Liver (tissue), 9 donors: ENCODE data around the gene P2RY12. TPM values are rescaled to one million over a fixed set of nuclear protein-coding genes. Genes with fewer than 3 reads are reported as not detected.

ENCODE experiments used
- DNase-seq: peaks from one replicate; pipeline ENCODE4 v3.0.0-alpha.2; 2017; ENCODE audit warnings: low spot score
- H3K27ac ChIP-seq, 2 donors: one replicate each; pipeline ENCODE4 v1.7.0; 2013; ENCODE audit warnings: inconsistent platforms in 2 of 2, low read length in 2 of 2, control low read depth in 1 of 2, low read depth in 1 of 2, mild to moderate bottlenecking in 1 of 2
- H3K27me3 ChIP-seq, 4 donors: one replicate each; pipeline versions ENCODE4 v1.6.1 to v1.7.0; 2013; ENCODE audit warnings: low read length in 3 of 4, inconsistent platforms in 1 of 4, mild to moderate bottlenecking in 1 of 4, moderate library complexity in 1 of 4; ENCODE audit not compliant: control insufficient read depth in 4 of 4, insufficient read depth in 4 of 4
- H3K36me3 ChIP-seq, 4 donors: one replicate each; pipeline versions ENCODE4 v1.6.1 to v1.7.0; 2013; ENCODE audit warnings: low read length in 3 of 4, mild to moderate bottlenecking in 3 of 4, low read depth in 1 of 4, moderate library complexity in 1 of 4; ENCODE audit not compliant: control insufficient read depth in 4 of 4, insufficient read depth in 3 of 4
- H3K4me1 ChIP-seq, 4 donors: one replicate each; pipeline versions ENCODE4 v1.6.1 to v1.7.0; 2013; ENCODE audit warnings: low read length in 3 of 4, mild to moderate bottlenecking in 3 of 4, moderate library complexity in 1 of 4; ENCODE audit not compliant: control insufficient read depth in 4 of 4, insufficient read depth in 4 of 4
- H3K4me3 ChIP-seq, 3 donors: one replicate each; pipeline versions ENCODE4 v1.6.1 to v1.7.0; 2013; ENCODE audit warnings: low read length in 3 of 3, control low read depth in 1 of 3, low read depth in 1 of 3, mild to moderate bottlenecking in 1 of 3
- H3K9ac ChIP-seq, 2 donors: one replicate each; pipeline ENCODE4 v1.7.0; 2013; ENCODE audit warnings: low read length in 2 of 2, mild to moderate bottlenecking in 2 of 2, moderate library complexity in 2 of 2, control low read depth in 1 of 2, low read depth in 1 of 2
- H3K9me3 ChIP-seq, 4 donors: one replicate each; pipeline versions ENCODE4 v1.6.1 to v1.7.0; 2013; ENCODE audit warnings: low read length in 3 of 4; ENCODE audit not compliant: control insufficient read depth in 4 of 4
- ATF3 ChIP-seq: IDR thresholded peaks from 2 replicates; pipeline ENCODE4 v1.6.1; 2016; ENCODE audit warnings: antibody characterized with exemption
- CTCF ChIP-seq: fragments of 150-350 bp; IDR thresholded peaks from 2 replicates; pipeline ENCODE4 v1.5.1; 2017; ENCODE audit warnings: improper control_type of control experiment, low read depth, low read length; ENCODE audit not compliant: missing input control
- EGR1 ChIP-seq, 2 donors: IDR thresholded peaks; 2 replicates each; pipeline ENCODE4 v1.6.1; 2016 to 2018; ENCODE audit warnings: antibody characterized with exemption in 2 of 2, low read depth in 2 of 2
- FOXA1 ChIP-seq: IDR thresholded peaks from 2 replicates; pipeline ENCODE4 v1.6.1; 2016; ENCODE audit warnings: antibody characterized with exemption
- FOXA2 ChIP-seq: IDR thresholded peaks from 2 replicates; pipeline ENCODE4 v1.6.1; 2016; ENCODE audit warnings: antibody characterized with exemption
- GABPA ChIP-seq, 2 donors: IDR thresholded peaks in 1 of 2; conservative IDR thresholded peaks in 1 of 2; 2 replicates each; pipeline ENCODE4 v1.6.1; 2016; ENCODE audit warnings: antibody characterized with exemption in 2 of 2, mild to moderate bottlenecking in 1 of 2, moderate library complexity in 1 of 2
- HNF4A ChIP-seq, 2 donors: conservative IDR thresholded peaks; 2 replicates each; pipeline ENCODE4 v1.6.1; 2016; ENCODE audit warnings: antibody characterized with exemption in 2 of 2, mild to moderate bottlenecking in 2 of 2
- HNF4G ChIP-seq: IDR thresholded peaks from 2 replicates; pipeline ENCODE4 v1.6.1; 2016; ENCODE audit warnings: antibody characterized with exemption
- JUND ChIP-seq, 2 donors: IDR thresholded peaks; 2 replicates each; pipeline ENCODE4 v1.6.1; 2016; ENCODE audit warnings: antibody characterized with exemption in 2 of 2
- MAX ChIP-seq: IDR thresholded peaks from 2 replicates; pipeline ENCODE4 v1.6.1; 2016; ENCODE audit warnings: antibody characterized with exemption
- NR2F2 ChIP-seq: IDR thresholded peaks from 2 replicates; pipeline ENCODE4 v1.6.1; 2016; ENCODE audit warnings: antibody characterized with exemption
- RAD21 ChIP-seq, 2 donors: IDR thresholded peaks; 2 replicates each; pipeline ENCODE4 v1.6.1; 2016; ENCODE audit warnings: antibody characterized with exemption in 2 of 2, mild to moderate bottlenecking in 2 of 2
- REST ChIP-seq: IDR thresholded peaks from 2 replicates; pipeline ENCODE4 v1.6.1; 2016; ENCODE audit warnings: antibody characterized with exemption, mild to moderate bottlenecking
- RXRA ChIP-seq, 2 donors: IDR thresholded peaks; 2 replicates each; pipeline ENCODE4 v1.6.1; 2017 to 2018; ENCODE audit warnings: antibody characterized with exemption in 2 of 2, mild to moderate bottlenecking in 1 of 2
- SP1 ChIP-seq: IDR thresholded peaks from 2 replicates; pipeline ENCODE4 v1.6.1; 2018; ENCODE audit warnings: antibody characterized with exemption, mild to moderate bottlenecking
- TAF1 ChIP-seq: conservative IDR thresholded peaks from 2 replicates; pipeline ENCODE4 v1.6.1; 2016; ENCODE audit warnings: antibody characterized with exemption, mild to moderate bottlenecking
- YY1 ChIP-seq: IDR thresholded peaks from 2 replicates; pipeline ENCODE4 v1.6.1; 2016; ENCODE audit warnings: antibody characterized with exemption, mild to moderate bottlenecking
- ZBTB33 ChIP-seq: IDR thresholded peaks from 2 replicates; pipeline ENCODE4 v1.6.1; 2016; ENCODE audit warnings: antibody characterized with exemption
- WGBS: extraction: QIAGEN DNeasy Blood & Tissue Kit; methylation state at CpG from one replicate; pipeline ENCODE4 v1.1.7; 2013; 5-methylcytosine and 5-hydroxymethylcytosine counted together
- polyA plus RNA-seq, 2 donors: library from polyadenylated mRNA; stranded (reverse) in 1 of 2; unstranded in 1 of 2; fragments of 200-250 nt in 1 of 2; fragments of >200 nt in 1 of 2; fragmentation: Nextera tagmentation in 1 of 2; extraction: Ambion mirVana in 1 of 2; gene quantifications; one replicate each; pipeline versions ENCODE4 v1.2.1 to v1.2.3, GENCODE V29; 2013 to 2015
- total RNA-seq, 2 donors: library from RNA; depleted of rRNA; stranded (reverse); fragments of >200 nt; gene quantifications; one replicate each; pipeline ENCODE4 v1.2.3, GENCODE V29; 2014
- donor health status: healthy.
- donor health status: healthy.
- donor health status: healthy.
- donor health status: healthy.
- donor health status: healthy.

P2RY12 gene
- total and polyA plus RNA-seq, 4 donors = 0.43 to 2.8 (median 1.6) TPM

GRCh38 chr3:151407928-151408327 lies 23.4 kb upstream of the P2RY12 start (continued):
- TF ChIP-seq ZBTB33 (no peak), FOXA1 (no peak), GABPA (IDR thresholded peaks at IDR 0.05 in 1 of 2, conservative IDR thresholded peaks at IDR 0.05 in 1 of 2) (no peak), TAF1 (no peak)

GRCh38 chr3:151404316-151404715 lies 19.8 kb upstream of the P2RY12 start:
- Histone ChIP-seq H3K27me3 (no peaks in the 10 kb centered on the region), H3K27ac (no peak overlapping the region), H3K4me3 (no peak overlapping the region), H3K36me3 (no peaks in the 10 kb centered on the region), H3K9ac (no peak overlapping the region), H3K9me3 (no peaks in the 10 kb centered on the region), H3K4me1 (no peaks in the 10 kb centered on the region)
- no peak for TF ChIP-seq FOXA2
- TF ChIP-seq REST = no peak
- TF ChIP-seq NR2F2 = no peak
- TF ChIP-seq HNF4G = no peak
- TF ChIP-seq RAD21 (IDR thresholded peaks at IDR 0.05) = no peak
- TF ChIP-seq SP1 = no peak
- no peak for TF ChIP-seq YY1
- TF ChIP-seq GABPA (IDR thresholded peaks at IDR 0.05 in 1 of 2, conservative IDR thresholded peaks at IDR 0.05 in 1 of 2) = no peak
- TF ChIP-seq MAX = no peak
- no peak for TF ChIP-seq JUND (IDR thresholded peaks at IDR 0.05)
- WGBS = 48% methylated on average over 1 of the region's 1 CpG
- DNase-seq = no peak

GRCh38 chr3:151403246-151403645 lies 18.7 kb upstream of the P2RY12 start:
- 85% methylated on average over 2 of the region's 2 CpGs for WGBS
- no peak for DNase-seq
- TF ChIP-seq RAD21 (IDR thresholded peaks at IDR 0.05) (no peak), HNF4A (conservative IDR thresholded peaks at IDR 0.05) (no peak), CTCF (no peak), EGR1 (IDR thresholded peaks at IDR 0.05; ENCODE audit: low read depth in 2 of 2) (no peak), NR2F2 (no peak), TAF1 (no peak), ZBTB33 (no peak), FOXA2 (no peak), GABPA (IDR thresholded peaks at IDR 0.05 in 1 of 2, conservative IDR thresholded peaks at IDR 0.05 in 1 of 2) (no peak), MAX (no peak), RXRA (IDR thresholded peaks at IDR 0.05) (no peak), JUND (IDR thresholded peaks at IDR 0.05) (no peak), YY1 (no peak), FOXA1 (no peak), ATF3 (no peak), HNF4G (no peak)

More at GRCh38 chr3:151403246-151403645, 18.7 kb upstream of the P2RY12 start:
- no peaks in the 10 kb centered on the region for H3K36me3 ChIP-seq
- H3K4me3 ChIP-seq = no peak overlapping the region
- no peaks in the 10 kb centered on the region for H3K9me3 ChIP-seq
- no peak overlapping the region for H3K27ac ChIP-seq
- H3K4me1 ChIP-seq = no peaks in the 10 kb centered on the region
- no peaks in the 10 kb centered on the region for H3K27me3 ChIP-seq
- H3K9ac ChIP-seq = no peak overlapping the region
